ENCODE results near the gene LAD1. TPM values are rescaled to one million over a fixed set of nuclear protein-coding genes. Genes with fewer than 3 reads are reported as not detected.

The LAD1 gene
- total RNA-seq, 1 donor from 2014 or later: 91.8 TPM

- Histone ChIP-seq H3K4me3 (no peak overlapping the region), H3K27ac (peak overlapping the region; percentile 30), H3K4me1 (peaks cover 18% of the 10 kb centered on the region), H3K9me3 (no peaks in the 10 kb centered on the region), H3K27me3 (no peaks in the 10 kb centered on the region), H3K36me3 (no peaks in the 10 kb centered on the region)
- TF ChIP-seq, protein P1, sequence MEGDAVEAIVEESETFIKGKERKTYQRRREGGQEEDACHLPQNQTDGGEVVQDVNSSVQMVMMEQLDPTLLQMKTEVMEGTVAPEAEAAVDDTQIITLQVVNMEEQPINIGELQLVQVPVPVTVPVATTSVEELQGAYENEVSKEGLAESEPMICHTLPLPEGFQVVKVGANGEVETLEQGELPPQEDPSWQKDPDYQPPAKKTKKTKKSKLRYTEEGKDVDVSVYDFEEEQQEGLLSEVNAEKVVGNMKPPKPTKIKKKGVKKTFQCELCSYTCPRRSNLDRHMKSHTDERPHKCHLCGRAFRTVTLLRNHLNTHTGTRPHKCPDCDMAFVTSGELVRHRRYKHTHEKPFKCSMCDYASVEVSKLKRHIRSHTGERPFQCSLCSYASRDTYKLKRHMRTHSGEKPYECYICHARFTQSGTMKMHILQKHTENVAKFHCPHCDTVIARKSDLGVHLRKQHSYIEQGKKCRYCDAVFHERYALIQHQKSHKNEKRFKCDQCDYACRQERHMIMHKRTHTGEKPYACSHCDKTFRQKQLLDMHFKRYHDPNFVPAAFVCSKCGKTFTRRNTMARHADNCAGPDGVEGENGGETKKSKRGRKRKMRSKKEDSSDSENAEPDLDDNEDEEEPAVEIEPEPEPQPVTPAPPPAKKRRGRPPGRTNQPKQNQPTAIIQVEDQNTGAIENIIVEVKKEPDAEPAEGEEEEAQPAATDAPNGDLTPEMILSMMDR (IDR thresholded peaks at IDR 0.05): no peak
- TF ChIP-seq POLR2AphosphoS5 (IDR thresholded peaks at IDR 0.05; ENCODE audit: insufficient read depth in 1 of 2, low read depth in 1 of 2) (no peak), POLR2A (IDR thresholded peaks at IDR 0.05) (no peak)
- intact Hi-C loops (cut with DNase I): no loop called here
- DNase-seq (ENCODE audit: extremely low spot score in 2 of 2): no peak
Observed at GRCh38 chr1:201357636-201358348, 41.3 kb downstream of the LAD1 start.

DNA sequence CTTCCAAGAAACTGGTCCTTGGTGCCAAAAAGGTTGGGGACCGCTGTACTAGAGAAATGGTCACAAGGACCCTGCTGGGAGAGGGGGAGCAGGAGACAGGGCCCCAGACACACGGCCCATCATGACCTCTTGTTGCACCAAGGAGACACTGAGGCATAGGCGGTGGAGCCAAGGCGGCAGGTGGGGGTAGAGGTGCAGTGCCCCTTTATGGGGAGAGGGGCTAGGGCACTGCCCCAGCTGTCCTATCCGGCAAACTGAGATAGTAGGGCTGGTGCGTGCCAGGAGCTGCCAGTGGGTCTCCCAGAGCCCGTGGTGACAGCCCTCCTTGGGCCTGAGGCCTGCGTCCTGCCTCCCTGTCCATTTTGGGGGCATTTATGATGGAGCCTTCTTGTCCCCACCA is 41.9 kb downstream of the LAD1 start:
- no peaks in the 10 kb centered on the region for H3K27me3 ChIP-seq
- no peaks in the 10 kb centered on the region for H3K36me3 ChIP-seq
- TF ChIP-seq, protein P1 (IDR thresholded peaks at IDR 0.05): no peak
- TF ChIP-seq POLR2A (IDR thresholded peaks at IDR 0.05) (no peak), POLR2AphosphoS5 (IDR thresholded peaks at IDR 0.05; ENCODE audit: insufficient read depth in 1 of 2, low read depth in 1 of 2) (no peak)
- H3K9me3 ChIP-seq: no peaks in the 10 kb centered on the region
- no peak overlapping the region for H3K4me3 ChIP-seq
- intact Hi-C loops (cut with DNase I): no loop called here
- no peak overlapping the region for H3K27ac ChIP-seq
- H3K4me1 ChIP-seq: peaks cover 18% of the 10 kb centered on the region
- DNase-seq (ENCODE audit: extremely low spot score in 2 of 2): no peak

DNA sequence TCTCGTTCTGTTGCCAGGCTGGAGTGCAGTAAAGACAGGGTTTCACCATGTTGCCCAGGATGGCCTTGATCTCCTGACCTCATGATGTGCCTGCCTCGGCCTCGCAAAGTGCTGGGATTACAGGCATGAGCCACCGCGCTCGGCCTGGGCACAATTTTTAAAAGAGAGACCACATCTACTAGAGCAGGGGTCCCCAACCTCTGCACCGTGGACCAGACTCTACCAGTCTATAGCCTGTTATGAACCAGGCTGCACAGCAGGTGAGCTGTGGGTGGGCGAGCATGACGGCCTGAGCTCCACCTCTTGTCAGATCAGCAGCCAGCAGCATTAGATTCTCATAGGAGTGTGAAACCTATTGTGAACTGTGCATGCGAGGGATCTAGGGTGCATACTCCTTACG is 42.4 kb downstream of the LAD1 start:
- no peak overlapping the region for H3K27ac ChIP-seq
- no peak for DNase-seq (ENCODE audit: extremely low spot score in 2 of 2)
- H3K4me1 ChIP-seq: peaks cover 18% of the 10 kb centered on the region
- no peaks in the 10 kb centered on the region for H3K9me3 ChIP-seq
- no peaks in the 10 kb centered on the region for H3K36me3 ChIP-seq
- intact Hi-C loops (cut with DNase I): no loop called here
- no peak overlapping the region for H3K4me3 ChIP-seq
- TF ChIP-seq, protein P1 (IDR thresholded peaks at IDR 0.05): no peak
- TF ChIP-seq POLR2AphosphoS5 (IDR thresholded peaks at IDR 0.05; ENCODE audit: insufficient read depth in 1 of 2, low read depth in 1 of 2): no peak
- no peak for TF ChIP-seq POLR2A (IDR thresholded peaks at IDR 0.05)
- no peaks in the 10 kb centered on the region for H3K27me3 ChIP-seq

- Histone ChIP-seq H3K9me3 (no peaks in the 10 kb centered on the region), H3K27me3 (no peaks in the 10 kb centered on the region), H3K27ac (no peak overlapping the region), H3K4me3 (no peak overlapping the region), H3K4me1 (peaks cover 18% of the 10 kb centered on the region), H3K36me3 (no peaks in the 10 kb centered on the region)
- intact Hi-C loops (cut with DNase I): no loop called here
- TF ChIP-seq POLR2A (IDR thresholded peaks at IDR 0.05) (no peak), POLR2AphosphoS5 (IDR thresholded peaks at IDR 0.05; ENCODE audit: insufficient read depth in 1 of 2, low read depth in 1 of 2) (no peak)
- TF ChIP-seq, protein P1 (IDR thresholded peaks at IDR 0.05): no peak
- no peak for DNase-seq (ENCODE audit: extremely low spot score in 2 of 2)
Observed at GRCh38 chr1:201356236-201356635, 42.9 kb downstream of the LAD1 start.

GRCh38 chr1:201355471-201355870 is 43.7 kb downstream of the LAD1 start:
- no peaks in the 10 kb centered on the region for H3K27me3 ChIP-seq
- H3K27ac ChIP-seq: peak overlapping the region; percentile 44
- H3K4me3 ChIP-seq: no peak overlapping the region
- no peaks in the 10 kb centered on the region for H3K36me3 ChIP-seq
- no peak for TF ChIP-seq POLR2AphosphoS5 (IDR thresholded peaks at IDR 0.05; ENCODE audit: insufficient read depth in 1 of 2, low read depth in 1 of 2)
- TF ChIP-seq, protein P1 (IDR thresholded peaks at IDR 0.05): no peak
- no peak for TF ChIP-seq POLR2A (IDR thresholded peaks at IDR 0.05)
- H3K4me1 ChIP-seq: peaks cover 18% of the 10 kb centered on the region
- DNase-seq (ENCODE audit: extremely low spot score in 2 of 2): no peak
- no peaks in the 10 kb centered on the region for H3K9me3 ChIP-seq
- intact Hi-C loops (cut with DNase I): no loop called here

Measured in vagina (tissue), 2 donors.